ENCODE measurements around the gene FAM229B. TPM values are rescaled to one million over a fixed set of nuclear protein-coding genes. Genes with fewer than 3 reads are reported as not detected.

The FAM229B gene
- total and polyA plus RNA-seq, 5 donors: 60.2 to 77.7 (median 75.2) TPM

- H3K27me3 ChIP-seq (ENCODE audit: control insufficient read depth, insufficient read depth): no peaks in the 10 kb centered on the region
- H3K4me1 ChIP-seq (ENCODE audit: control insufficient read depth, insufficient read depth, low read length): no peaks in the 10 kb centered on the region
- WGBS: 82% methylated on average over 2 of the region's 2 CpGs
- ATAC-seq: no peak
- H3K9me3 ChIP-seq (ENCODE audit: control insufficient read depth, low read length): no peaks in the 10 kb centered on the region
- no peak overlapping the region for H3K4me3 ChIP-seq (ENCODE audit: low read length)
- H3K27ac ChIP-seq (ENCODE audit: low read length): no peak overlapping the region
- no peak for DNase-seq
- intact Hi-C loops (cut with DNase I): no loop called here
Measured at GRCh38 chr6:112141707-112142106, 54.3 kb downstream of the FAM229B start.

- no peak for ATAC-seq
- no peaks in the 10 kb centered on the region for H3K27me3 ChIP-seq (ENCODE audit: control insufficient read depth, insufficient read depth)
- no peaks in the 10 kb centered on the region for H3K4me1 ChIP-seq (ENCODE audit: control insufficient read depth, insufficient read depth, low read length)
- 89% methylated on average over 12 of the region's 12 CpGs for WGBS
- DNase-seq: no peak
- H3K9me3 ChIP-seq (ENCODE audit: control insufficient read depth, low read length): no peaks in the 10 kb centered on the region
- no peak overlapping the region for H3K27ac ChIP-seq (ENCODE audit: low read length)
- H3K4me3 ChIP-seq (ENCODE audit: low read length): no peak overlapping the region
- intact Hi-C loops (cut with DNase I): no loop called here
Measured at GRCh38 chr6:112144145-112144926, 56.9 kb downstream of the FAM229B start.

- H3K4me1 ChIP-seq (ENCODE audit: control insufficient read depth, insufficient read depth, low read length): no peaks in the 10 kb centered on the region
- no peaks in the 10 kb centered on the region for H3K9me3 ChIP-seq (ENCODE audit: control insufficient read depth, low read length)
- DNase-seq: no peak
- no peaks in the 10 kb centered on the region for H3K27me3 ChIP-seq (ENCODE audit: control insufficient read depth, insufficient read depth)
- no peak overlapping the region for H3K4me3 ChIP-seq (ENCODE audit: low read length)
- 88% methylated on average over 10 of the region's 10 CpGs for WGBS
- no peak overlapping the region for H3K27ac ChIP-seq (ENCODE audit: low read length)
- intact Hi-C loops (cut with DNase I): no loop called here
- peak in 1 of 2 donors; percentile 20 for ATAC-seq
Measured at GRCh38 chr6:112145080-112145573, 57.7 kb downstream of the FAM229B start.

- Histone ChIP-seq H3K9me3 (ENCODE audit: control insufficient read depth, low read length) (no peaks in the 10 kb centered on the region), H3K27me3 (ENCODE audit: control insufficient read depth, insufficient read depth) (no peaks in the 10 kb centered on the region), H3K4me1 (ENCODE audit: control insufficient read depth, insufficient read depth, low read length) (peaks cover 1% of the 10 kb centered on the region), H3K4me3 (ENCODE audit: low read length) (no peak overlapping the region), H3K27ac (ENCODE audit: low read length) (no peak overlapping the region)
- intact Hi-C loops (cut with DNase I): no loop called here
- DNase-seq: no peak
- WGBS: 95% methylated on average over 6 of the region's 6 CpGs
- ATAC-seq: no peak
Measured at GRCh38 chr6:112148103-112148502, 60.7 kb downstream of the FAM229B start.

- 8% methylated on average over 1 of the region's 1 CpG for WGBS
- Histone ChIP-seq H3K4me1 (ENCODE audit: control insufficient read depth, insufficient read depth, low read length) (peaks cover 1% of the 10 kb centered on the region), H3K27me3 (ENCODE audit: control insufficient read depth, insufficient read depth) (no peaks in the 10 kb centered on the region), H3K27ac (ENCODE audit: low read length) (no peak overlapping the region), H3K4me3 (ENCODE audit: low read length) (no peak overlapping the region), H3K9me3 (ENCODE audit: control insufficient read depth, low read length) (no peaks in the 10 kb centered on the region)
- ATAC-seq (no peak), DNase-seq (no peak)
- intact Hi-C loops (cut with DNase I): no loop called here
Measured at GRCh38 chr6:112149236-112149635, 61.8 kb downstream of the FAM229B start.

GRCh38 chr6:112149719-112150263, 62.4 kb downstream of the FAM229B start:
- DNase-seq (no peak), ATAC-seq (peak in 1 of 2 donors; percentile 27)
- WGBS: 67% methylated on average over 4 of the region's 4 CpGs
- intact Hi-C loops (cut with DNase I): no loop called here
- no peak overlapping the region for H3K4me3 ChIP-seq (ENCODE audit: low read length)
- no peaks in the 10 kb centered on the region for H3K9me3 ChIP-seq (ENCODE audit: control insufficient read depth, low read length)
- no peaks in the 10 kb centered on the region for H3K27me3 ChIP-seq (ENCODE audit: control insufficient read depth, insufficient read depth)
- peaks cover 1% of the 10 kb centered on the region for H3K4me1 ChIP-seq (ENCODE audit: control insufficient read depth, insufficient read depth, low read length)
- peak overlapping the region; percentile 9 for H3K27ac ChIP-seq (ENCODE audit: low read length)

- Histone ChIP-seq H3K4me3 (ENCODE audit: low read length) (no peak overlapping the region), H3K27ac (ENCODE audit: low read length) (peak overlapping the region; percentile 67), H3K4me1 (ENCODE audit: control insufficient read depth, insufficient read depth, low read length) (peaks cover 1% of the 10 kb centered on the region), H3K27me3 (ENCODE audit: control insufficient read depth, insufficient read depth) (no peaks in the 10 kb centered on the region), H3K9me3 (ENCODE audit: control insufficient read depth, low read length) (no peaks in the 10 kb centered on the region)
- intact Hi-C loops (cut with DNase I): no loop called here
- ATAC-seq (peak; percentile 45 to 67), DNase-seq (peak in 1 of 3 donors; percentile 47)
- 63% methylated on average over 5 of the region's 5 CpGs for whole genome bisulfite sequencing
Measured at GRCh38 chr6:112150363-112150762, 63.0 kb downstream of the FAM229B start.

Other genes starting within 250 kb of the FAM229B start
- gene FYN, start 214.1 kb upstream of the FAM229B start, total RNA-seq: 10 to 100 TPM; 56.5 to 76.6 (median 73.5) TPM
- gene FYN, start 214.1 kb upstream of the FAM229B start, polyA plus RNA-seq: 29.8 TPM
- gene CCN6, start 33.5 kb upstream of the FAM229B start, total RNA-seq: not detected
- not detected for gene CCN6, start 33.5 kb upstream of the FAM229B start, polyA plus RNA-seq
- 10 to 100 TPM; 21.4 to 36.9 (median 29.5) TPM for gene TUBE1, start 109 bp upstream of the FAM229B start, total RNA-seq
- 22.7 TPM for gene TUBE1, start 109 bp upstream of the FAM229B start, polyA plus RNA-seq
- 10 to 100 TPM; 32.0 to 45.8 (median 33.4) TPM for gene LAMA4, start 167.0 kb downstream of the FAM229B start, total RNA-seq
- 24.2 TPM for gene LAMA4, start 167.0 kb downstream of the FAM229B start, polyA plus RNA-seq